HepG2 (cell line): Measurements from ENCODE around the gene LRBA. TPM values are rescaled to one million over a fixed set of nuclear protein-coding genes. Genes with fewer than 3 reads are reported as not detected.

Source experiments
- ATAC-seq: fragments of 200-7000 bp; cut with Tn5 transposase; 3 replicates; pipeline ENCODE4 v1.9.1; 2020; ENCODE audit warnings: mild to moderate bottlenecking, moderate library complexity
- BruUV-seq: library from RNA; stranded (reverse); fragments of 400-500 nt; replicated peaks from 2 replicates; lab custom pipeline; 2021; lab: Mats Ljungman, UMichigan
- CTCF ChIA-PET: fragments of 300-600 bp; formaldehyde crosslinking; extraction: SDS; loops from one replicate; lab custom pipeline; 2021; ENCODE audit warnings: low total read pairs, inconsistent platforms, low intra/inter-chr PET ratio; lab: Yijun Ruan, JAX
- POLR2A ChIA-PET: fragments of 350-600 bp; sonication (Branson Sonifier 250); formaldehyde crosslinking; loops from one replicate; lab custom pipeline; 2020; ENCODE audit warnings: antibody characterized with exemption, inconsistent platforms; lab: Yijun Ruan, JAX
- DNase-seq: peaks from one replicate; pipeline ENCODE4 v3.0.0-alpha.2; 2015; ENCODE audit warnings: low spot score
- FAIRE-seq: peaks from 3 replicates; lab custom pipeline; 2011; peaks lifted over from hg19 to GRCh38; lab: Jason Lieb, UNC
- H2AFZ ChIP-seq: one replicate; pipeline ENCODE4 v1.6.1; 2011; ENCODE audit warnings: low read length, inconsistent platforms
- H3K27ac ChIP-seq: fragments of 300-600 bp; 3 replicates; pipeline ENCODE4 v1.8.0; 2011; ENCODE audit warnings: mixed run types, mild to moderate bottlenecking, mixed read lengths, low read length, inconsistent platforms; ENCODE audit not compliant: insufficient read depth; ENCODE audit errors: extremely low read length
- H3K27me3 ChIP-seq, 2 experiments: fragments of 200-600 bp in 1 of 2; 2 replicates in 1 of 2; 3 replicates in 1 of 2; pipeline versions ENCODE4 v1.6.0 to v1.8.0; 2011; ENCODE audit warnings: low read length in 2 of 2, mild to moderate bottlenecking in 2 of 2, moderate library complexity in 2 of 2, inconsistent platforms in 1 of 2; ENCODE audit not compliant: insufficient read depth in 2 of 2, control insufficient read depth in 1 of 2
- H3K36me3 ChIP-seq, 2 experiments: fragments of 200-600 bp in 1 of 2; replicated peaks in 1 of 2; 2 replicates in 1 of 2; 3 replicates in 1 of 2; pipeline versions ENCODE4 v1.5.1 to v1.8.0; 2011; ENCODE audit warnings: low read length in 2 of 2, inconsistent platforms in 1 of 2; ENCODE audit not compliant: insufficient read depth in 2 of 2, control insufficient read depth in 1 of 2
- H3K4me1 ChIP-seq: 2 replicates; pipeline ENCODE4 v1.5.1; 2012; ENCODE audit warnings: low read length, inconsistent platforms; ENCODE audit not compliant: insufficient read depth
- H3K4me2 ChIP-seq: 2 replicates; pipeline ENCODE4 v1.6.0; 2011; ENCODE audit warnings: low read depth, low read length, inconsistent platforms
- H3K4me3 ChIP-seq, 3 experiments: fragments of 200-600 bp in 1 of 3; sonication (generic), shearing (Covaris generic) in 1 of 3; replicated peaks in 1 of 3; 2 replicates each; pipeline ENCODE4 v1.5.1; 2011 to 2016; ENCODE audit warnings: low read length in 3 of 3, inconsistent platforms in 2 of 3, low read depth in 2 of 3, mild to moderate bottlenecking in 2 of 3, control low read depth in 1 of 3, mixed read lengths in 1 of 3; ENCODE audit not compliant: insufficient read depth in 1 of 3
- H3K79me2 ChIP-seq: one replicate; pipeline ENCODE4 v1.6.1; 2011; ENCODE audit warnings: low read length, inconsistent platforms; ENCODE audit not compliant: insufficient read depth
- H3K9ac ChIP-seq: 2 replicates; pipeline ENCODE4 v1.6.0; 2011; ENCODE audit warnings: mild to moderate bottlenecking, low read depth, low read length, inconsistent platforms; ENCODE audit not compliant: insufficient read depth
- H3K9me3 ChIP-seq: 2 replicates; pipeline ENCODE4 v1.5.1; 2012; ENCODE audit warnings: mild to moderate bottlenecking, low read length
- H4K20me1 ChIP-seq: 2 replicates; pipeline ENCODE4 v1.6.0; 2011; ENCODE audit warnings: inconsistent platforms, mild to moderate bottlenecking, low read length, moderate library complexity; ENCODE audit not compliant: insufficient read depth
- JUNB ChIP-seq: sonication (generic); formaldehyde crosslinking; IDR thresholded peaks from 2 replicates; pipeline ENCODE4 v1.8.0; 2022; ENCODE audit warnings: missing genetic modification reagents, mild to moderate bottlenecking, borderline replicate concordance
- NR3C1 ChIP-seq: sonication (generic); formaldehyde crosslinking; IDR thresholded peaks from 2 replicates; pipeline ENCODE4 v1.4.0; 2020; ENCODE audit warnings: missing genetic modification reagents
- RARG ChIP-seq: sonication (generic); formaldehyde crosslinking; IDR thresholded peaks from 2 replicates; pipeline ENCODE4 v1.4.0; 2020; ENCODE audit warnings: low read depth, mild to moderate bottlenecking, missing genetic modification reagents
- RELA ChIP-seq: sonication (generic); formaldehyde crosslinking; IDR thresholded peaks from 2 replicates; pipeline ENCODE4 v1.4.0; 2020; ENCODE audit warnings: missing genetic modification reagents
- SMYD3 ChIP-seq: sonication (generic); formaldehyde crosslinking; IDR thresholded peaks from 2 replicates; pipeline ENCODE4 v1.8.1; 2023; ENCODE audit warnings: mild to moderate bottlenecking, missing genetic modification reagents
- YEATS4 ChIP-seq: sonication (generic); formaldehyde crosslinking; IDR thresholded peaks from 2 replicates; pipeline ENCODE4 v1.4.0; 2020; ENCODE audit warnings: missing genetic modification reagents, borderline replicate concordance
- ZFP36L2 ChIP-seq: sonication (generic); formaldehyde crosslinking; IDR thresholded peaks from 2 replicates; pipeline ENCODE4 v1.4.0; 2020; ENCODE audit warnings: missing genetic modification reagents
- ZFX ChIP-seq: sonication (generic); formaldehyde crosslinking; IDR thresholded peaks from 2 replicates; pipeline ENCODE4 v1.4.0; 2020; ENCODE audit warnings: mild to moderate bottlenecking, low read depth, missing genetic modification reagents, moderate library complexity
- ZMYM2 ChIP-seq: sonication (generic); formaldehyde crosslinking; IDR thresholded peaks from 2 replicates; pipeline ENCODE4 v1.8.0; 2022; ENCODE audit warnings: mild to moderate bottlenecking, missing genetic modification reagents
- ZNF432 ChIP-seq: sonication (generic); formaldehyde crosslinking; IDR thresholded peaks from 2 replicates; pipeline ENCODE4 v1.5.0; 2020; ENCODE audit warnings: missing genetic modification reagents, mild to moderate bottlenecking, borderline replicate concordance
- ZNF451 ChIP-seq: sonication (generic); formaldehyde crosslinking; IDR thresholded peaks from 2 replicates; pipeline ENCODE4 v1.5.0; 2020; ENCODE audit warnings: mild to moderate bottlenecking, missing genetic modification reagents
- ZNF605 ChIP-seq: sonication (generic); formaldehyde crosslinking; IDR thresholded peaks from 2 replicates; pipeline ENCODE4 v1.8.0; 2022; ENCODE audit warnings: mild to moderate bottlenecking, missing genetic modification reagents
- ZNF607 ChIP-seq: sonication (generic); formaldehyde crosslinking; IDR thresholded peaks from 2 replicates; pipeline ENCODE4 v1.5.1; 2020; ENCODE audit warnings: missing genetic modification reagents, mild to moderate bottlenecking, borderline replicate concordance
- ZNF616 ChIP-seq: sonication (generic); formaldehyde crosslinking; IDR thresholded peaks from 2 replicates; pipeline ENCODE4 v1.5.0; 2020; ENCODE audit warnings: low read depth, mild to moderate bottlenecking, missing genetic modification reagents
- ZNF891 ChIP-seq: sonication (generic); formaldehyde crosslinking; IDR thresholded peaks from 2 replicates; pipeline ENCODE4 v1.5.0; 2020; ENCODE audit warnings: mild to moderate bottlenecking, missing genetic modification reagents
- WGBS: methylation state at CpG from one replicate; pipeline ENCODE4 v1.1.6; 2017; ENCODE audit warnings: low lambda C conversion rate; 5-methylcytosine and 5-hydroxymethylcytosine counted together
- in situ Hi-C: cut with HindIII; loops from 2 replicates; pipeline ENCODE4 v1.10.0; 2017; ENCODE audit warnings: low pct_unique_long_range_greater_than_20kb; ENCODE audit not compliant: extremely low pct_ligation_motif_present
- intact Hi-C: fragments of 100-400 bp; cut with micrococcal nuclease; formaldehyde crosslinking; loops from one replicate; pipeline ENCODE4 v1.10.0; 2022; ENCODE audit not compliant: unreplicated experiment
- polyA plus RNA-seq, 8 experiments: library from polyadenylated mRNA; depleted of rRNA in 3 of 8; stranded (reverse) in 7 of 8; unstranded in 1 of 8; fragments of >200 nt; fragmentation: Illumina TruSeq in 4 of 8; extraction: Trizol in 4 of 8; gene quantifications; 2 replicates each; pipeline versions ENCODE4 v1.2.1 to v1.2.3, GENCODE V29; 2011 to 2016; ENCODE audit warnings: low read depth in 4 of 8, missing spikeins in 1 of 8, mixed read lengths in 1 of 8; ENCODE audit not compliant: insufficient read depth in 1 of 8
- total RNA-seq, 5 experiments: library from RNA; depleted of rRNA; stranded (reverse); fragments of >200 nt; fragmentation: Illumina TruSeq; extraction: Trizol; gene quantifications; 2 replicates each; pipeline ENCODE4 v1.2.3, GENCODE V29; 2016; ENCODE audit warnings: low read depth in 1 of 5

The LRBA gene
- total and polyA plus RNA-seq, 2 of the 13 experiments (the other 11 are each of a cell fraction or from before 2014, with no cell fraction given) = 21.0 to 37.2 TPM

- FAIRE-seq (no peak), DNase-seq (no peak), ATAC-seq (no peak)
- Histone ChIP-seq H3K27ac (no peak overlapping the region), H2AFZ (no peak overlapping the region), H3K9ac (no peak overlapping the region), H3K4me2 (no peak overlapping the region), H3K79me2 (no peaks in the 10 kb centered on the region), H3K4me1 (no peaks in the 10 kb centered on the region), H3K9me3 (no peaks in the 10 kb centered on the region), H3K4me3 (no peak overlapping the region), H3K27me3 (no peaks in the 10 kb centered on the region; a peak in 1 of 5 replicates), H3K36me3 (no peaks in the 10 kb centered on the region), H4K20me1 (no peaks in the 10 kb centered on the region)
- TF ChIP-seq YEATS4 (CRISPR knock-in tag) = no peak
- TF ChIP-seq RELA (CRISPR knock-in tag) = no peak
- TF ChIP-seq ZMYM2 (CRISPR knock-in tag) = no peak
- no peak for TF ChIP-seq SMYD3 (CRISPR knock-in tag)
- TF ChIP-seq ZNF605 (CRISPR knock-in tag) = no peak
- intact Hi-C loops = no loop called here
- BruUV-seq = no TSS peak
- ChIA-PET POLR2A (no interaction called here), CTCF (no interaction called here)
- 96% methylated on average over 3 of the region's 3 CpGs for WGBS
- in situ Hi-C loops = no loop called here
Observed at GRCh38 chr4:150439451-150439933, 575.6 kb downstream of the LRBA start.

GRCh38 chr4:150436598-150437370 lies 578.3 kb downstream of the LRBA start:
- CTCF ChIA-PET = no interaction called here
- no peaks in the 10 kb centered on the region for H3K4me1 ChIP-seq
- H3K36me3 ChIP-seq = no peaks in the 10 kb centered on the region
- H4K20me1 ChIP-seq = no peaks in the 10 kb centered on the region
- intact Hi-C loops = no loop called here
- DNase-seq (no peak), FAIRE-seq (no peak), ATAC-seq (no peak)
- POLR2A ChIA-PET = no interaction called here
- H3K27ac ChIP-seq = no peak overlapping the region
- in situ Hi-C loops = no loop called here
- H3K9ac ChIP-seq = no peak overlapping the region
- H3K79me2 ChIP-seq = no peaks in the 10 kb centered on the region
- no peak overlapping the region for H3K4me3 ChIP-seq
- no peaks in the 10 kb centered on the region; a peak in 1 of 5 replicates for H3K27me3 ChIP-seq
- H2AFZ ChIP-seq = no peak overlapping the region
- no peak overlapping the region for H3K4me2 ChIP-seq
- WGBS = 90% methylated on average over 2 of the region's 2 CpGs
- no peaks in the 10 kb centered on the region for H3K9me3 ChIP-seq
- BruUV-seq = no TSS peak
- TF ChIP-seq ZNF451 (no peak), ZFP36L2 (CRISPR knock-in tag) (no peak), ZNF432 (no peak), ZNF607 (CRISPR knock-in tag) (no peak), JUNB (no peak), RARG (CRISPR knock-in tag) (no peak), ZFX (no peak), NR3C1 (CRISPR knock-in tag) (no peak), ZNF616 (CRISPR knock-in tag) (no peak), ZNF891 (CRISPR knock-in tag) (no peak)
